ENCODE measurements around the gene PSMA1. TPM values are rescaled to one million over a fixed set of nuclear protein-coding genes. Genes with fewer than 3 reads are reported as not detected.

The PSMA1 gene
- total RNA-seq, 1 donor from 2014 or later: 128 TPM

DNA sequence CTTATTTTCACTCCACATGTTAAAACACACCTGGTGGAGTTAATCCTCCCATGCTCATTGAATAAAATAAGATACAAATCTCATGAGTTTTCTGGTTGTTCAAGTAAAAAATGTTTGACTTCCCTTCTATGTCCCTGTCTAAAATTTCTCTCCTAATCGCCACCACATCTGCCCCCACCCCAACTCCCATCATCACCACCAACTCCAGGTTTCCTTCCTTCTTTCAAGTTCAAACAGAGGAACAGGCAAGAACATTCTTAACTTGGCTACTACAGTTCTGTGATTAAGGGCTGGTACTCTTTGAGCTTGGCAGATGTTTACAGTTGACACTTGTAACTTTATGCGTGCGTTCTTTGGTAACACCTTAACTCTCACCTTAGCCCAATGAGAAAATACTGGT is 9.1 kb upstream of the PSMA1 start:
- no peaks in the 10 kb centered on the region for H3K9me3 ChIP-seq
- DNase-seq: no peak
- intact Hi-C loops (cut with DNase I): no loop called here

DNA sequence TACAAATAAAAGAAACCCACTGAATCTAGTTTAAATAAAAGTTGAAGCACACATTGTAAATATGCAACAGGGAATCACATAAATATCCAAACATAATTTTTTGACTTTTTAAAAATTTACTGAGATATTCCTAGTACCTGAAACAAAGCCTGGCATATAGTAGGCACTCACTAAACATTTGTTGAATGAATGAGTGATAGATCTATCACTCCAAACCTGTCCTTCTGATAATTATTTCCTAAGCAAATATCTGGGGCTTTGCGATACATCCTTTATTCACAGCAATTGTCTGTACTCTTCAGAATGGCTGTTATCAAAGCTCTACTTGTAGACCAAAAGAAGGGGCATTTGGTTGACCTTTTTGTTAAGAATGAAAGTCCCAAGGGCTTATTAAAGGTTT is 2.6 kb upstream of the PSMA1 start:
- no peak for ATAC-seq
- Histone ChIP-seq H3K4me1 (peaks cover 14% of the 10 kb centered on the region), H3K9me3 (no peaks in the 10 kb centered on the region), H3K27me3 (no peaks in the 10 kb centered on the region), H3K36me3 (peaks cover 6% of the 10 kb centered on the region), H3K4me3 (no peak overlapping the region), H3K27ac (no peak overlapping the region)
- intact Hi-C loops (cut with DNase I): no loop called here
- TF ChIP-seq, protein P1, sequence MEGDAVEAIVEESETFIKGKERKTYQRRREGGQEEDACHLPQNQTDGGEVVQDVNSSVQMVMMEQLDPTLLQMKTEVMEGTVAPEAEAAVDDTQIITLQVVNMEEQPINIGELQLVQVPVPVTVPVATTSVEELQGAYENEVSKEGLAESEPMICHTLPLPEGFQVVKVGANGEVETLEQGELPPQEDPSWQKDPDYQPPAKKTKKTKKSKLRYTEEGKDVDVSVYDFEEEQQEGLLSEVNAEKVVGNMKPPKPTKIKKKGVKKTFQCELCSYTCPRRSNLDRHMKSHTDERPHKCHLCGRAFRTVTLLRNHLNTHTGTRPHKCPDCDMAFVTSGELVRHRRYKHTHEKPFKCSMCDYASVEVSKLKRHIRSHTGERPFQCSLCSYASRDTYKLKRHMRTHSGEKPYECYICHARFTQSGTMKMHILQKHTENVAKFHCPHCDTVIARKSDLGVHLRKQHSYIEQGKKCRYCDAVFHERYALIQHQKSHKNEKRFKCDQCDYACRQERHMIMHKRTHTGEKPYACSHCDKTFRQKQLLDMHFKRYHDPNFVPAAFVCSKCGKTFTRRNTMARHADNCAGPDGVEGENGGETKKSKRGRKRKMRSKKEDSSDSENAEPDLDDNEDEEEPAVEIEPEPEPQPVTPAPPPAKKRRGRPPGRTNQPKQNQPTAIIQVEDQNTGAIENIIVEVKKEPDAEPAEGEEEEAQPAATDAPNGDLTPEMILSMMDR (IDR thresholded peaks at IDR 0.05): no peak
- no peak for DNase-seq

More for the DNA sequence above, 9.1 kb upstream of the PSMA1 start:
- Histone ChIP-seq H3K27me3 (no peaks in the 10 kb centered on the region), H3K4me1 (no peaks in the 10 kb centered on the region), H3K36me3 (no peaks in the 10 kb centered on the region), H3K4me3 (no peak overlapping the region), H3K27ac (no peak overlapping the region)
- TF ChIP-seq, protein P1 (IDR thresholded peaks at IDR 0.05): no peak
- no peak for ATAC-seq

DNA sequence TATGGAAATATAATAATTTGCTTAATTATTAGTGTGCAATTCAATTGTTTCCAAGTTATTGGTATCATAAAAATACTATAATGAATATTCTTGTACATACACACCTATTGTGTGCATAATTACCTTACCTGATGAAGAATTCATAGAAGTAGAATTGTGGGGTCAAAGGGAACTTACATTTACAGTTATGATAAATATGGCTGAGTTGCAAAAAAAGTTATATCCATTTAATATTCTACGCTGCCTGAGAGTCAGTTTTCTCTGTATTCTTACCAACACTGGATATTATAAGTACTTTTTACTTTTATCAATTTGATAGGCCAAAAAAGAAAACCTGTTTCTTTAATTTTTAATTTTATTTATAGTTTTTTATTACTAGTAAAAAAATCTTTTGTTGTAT is 2.1 kb upstream of the PSMA1 start:
- Histone ChIP-seq H3K27me3 (no peaks in the 10 kb centered on the region), H3K9me3 (no peaks in the 10 kb centered on the region), H3K27ac (no peak overlapping the region), H3K36me3 (peaks cover 11% of the 10 kb centered on the region), H3K4me1 (peaks cover 14% of the 10 kb centered on the region), H3K4me3 (no peak overlapping the region)
- ATAC-seq: no peak
- intact Hi-C loops (cut with DNase I): no loop called here
- TF ChIP-seq, protein P1 (IDR thresholded peaks at IDR 0.05): no peak
- no peak for DNase-seq

DNA sequence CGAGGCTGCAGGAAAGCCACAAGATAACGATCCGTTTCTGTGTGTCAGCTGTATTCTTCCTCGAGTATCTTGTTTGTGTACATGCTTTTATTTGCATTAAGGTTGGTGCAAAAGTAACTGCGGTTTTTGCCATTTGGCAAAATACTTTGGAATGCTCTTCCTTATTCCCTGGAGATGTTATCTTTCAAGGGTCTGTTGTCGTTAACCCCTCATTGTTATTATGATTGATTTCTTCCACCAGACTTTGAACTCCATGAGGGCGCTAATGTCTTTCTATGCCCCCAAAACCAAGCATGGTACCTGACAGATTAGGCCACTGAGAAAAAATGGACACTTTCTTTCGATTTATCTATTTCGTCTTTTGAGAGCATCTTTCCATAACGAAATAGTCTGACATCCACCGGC is 563 bp upstream of the PSMA1 start:
- peaks cover 14% of the 10 kb centered on the region for H3K4me1 ChIP-seq
- no peak for DNase-seq
- peak overlapping the region; percentile 89 for H3K27ac ChIP-seq
- TF ChIP-seq, protein P1 (IDR thresholded peaks at IDR 0.05): no peak
- peak overlapping the region; percentile 71 for H3K4me3 ChIP-seq
- no peak for ATAC-seq
- peaks cover 26% of the 10 kb centered on the region for H3K36me3 ChIP-seq
- no peaks in the 10 kb centered on the region for H3K27me3 ChIP-seq
- intact Hi-C loops (cut with DNase I): no loop called here
- H3K9me3 ChIP-seq: no peaks in the 10 kb centered on the region

DNA sequence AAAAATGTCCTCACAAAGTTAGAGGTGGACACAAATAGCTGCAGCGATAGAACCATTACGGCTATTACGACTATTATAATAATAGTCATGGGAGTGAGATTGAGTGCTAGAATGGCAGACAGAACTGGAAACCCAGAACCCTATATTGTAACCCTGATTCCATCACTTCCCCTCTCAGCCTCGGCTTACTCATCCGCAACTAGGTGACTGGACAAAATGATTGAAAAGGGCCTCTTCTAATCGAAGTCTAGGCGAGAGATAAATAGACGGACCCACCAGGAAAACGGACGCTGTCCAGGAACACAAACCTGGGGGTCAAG is 629 bp downstream of the PSMA1 start:
- TF ChIP-seq, protein P1 (IDR thresholded peaks at IDR 0.05): no peak
- peaks cover 14% of the 10 kb centered on the region for H3K4me1 ChIP-seq
- ATAC-seq: peak; percentile 10
- intact Hi-C loops (cut with DNase I): no loop called here
- H3K9me3 ChIP-seq: no peaks in the 10 kb centered on the region
- H3K4me3 ChIP-seq: peak overlapping the region; percentile 71
- H3K36me3 ChIP-seq: peaks cover 38% of the 10 kb centered on the region
- no peak for DNase-seq
- no peaks in the 10 kb centered on the region for H3K27me3 ChIP-seq
- H3K27ac ChIP-seq: peak overlapping the region; percentile 89

DNA sequence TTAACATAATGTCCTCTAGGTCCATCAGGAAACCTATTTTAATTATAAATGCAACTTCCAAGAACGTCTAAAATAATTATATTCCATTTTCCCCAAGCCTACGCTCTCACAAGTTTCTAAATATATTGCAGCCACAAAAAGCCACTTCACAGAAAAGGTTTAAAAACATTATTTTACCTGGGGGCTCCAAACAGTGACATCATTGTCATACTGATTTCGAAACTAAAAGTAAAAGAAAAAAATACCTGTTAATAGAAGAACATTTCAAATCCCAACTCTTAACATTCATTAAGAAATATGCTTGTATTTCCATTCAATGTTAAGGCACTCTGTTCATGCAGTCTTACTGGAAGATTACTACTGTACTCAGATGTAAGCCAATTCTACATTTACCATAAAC is 1.4 kb downstream of the PSMA1 start:
- Histone ChIP-seq H3K27me3 (no peaks in the 10 kb centered on the region), H3K27ac (peak overlapping the region; percentile 89), H3K4me1 (peaks cover 14% of the 10 kb centered on the region), H3K9me3 (no peaks in the 10 kb centered on the region), H3K36me3 (peaks cover 46% of the 10 kb centered on the region), H3K4me3 (peak overlapping the region; percentile 71)
- intact Hi-C loops (cut with DNase I): no loop called here
- TF ChIP-seq, protein P1 (IDR thresholded peaks at IDR 0.05): no peak
- ATAC-seq: no peak
- DNase-seq: no peak

Measured in upper lobe of right lung (tissue), 1 donor.